Esophagus squamous epithelium (tissue), 5 donors: ENCODE data around the gene ATP8A2. TPM values are rescaled to one million over a fixed set of nuclear protein-coding genes. Genes with fewer than 3 reads are reported as not detected.

Experiments
- DNase-seq: peaks from one replicate; lab custom pipeline; 2025; lab: John Stamatoyannopoulos, UW
- H3K27ac ChIP-seq, 4 donors: fragments of 200-600 bp; sonication (generic); one replicate each; pipeline ENCODE4 v1.5.1; 2016 to 2019; ENCODE audit warnings: mild to moderate bottlenecking in 1 of 4
- H3K27me3 ChIP-seq, 4 donors: fragments of 200-600 bp; sonication (generic); 1 replicate in 3 of 4; 2 replicates in 1 of 4; pipeline versions ENCODE4 v1.5.1 to v1.6.0; 2017 to 2021; ENCODE audit warnings: antibody characterized with exemption in 1 of 4
- H3K36me3 ChIP-seq, 3 donors: fragments of 200-600 bp; sonication (generic); one replicate each; pipeline ENCODE4 v1.5.1; 2016 to 2019
- H3K4me1 ChIP-seq, 3 donors: fragments of 200-600 bp; sonication (generic); one replicate each; pipeline ENCODE4 v1.5.1; 2017 to 2019
- H3K4me3 ChIP-seq, 4 donors: fragments of 200-600 bp; sonication (generic); 1 replicate in 3 of 4; 2 replicates in 1 of 4; pipeline ENCODE4 v1.5.1; 2016 to 2019; ENCODE audit warnings: mild to moderate bottlenecking in 2 of 4, moderate library complexity in 1 of 4
- H3K9me3 ChIP-seq, 3 donors: fragments of 200-600 bp; sonication (generic); one replicate each; pipeline ENCODE4 v1.5.1; 2016 to 2019
- POLR2A ChIP-seq, 4 donors: fragments of 450-650 bp; IDR thresholded peaks; one replicate each; pipeline ENCODE4 v1.6.1; 2017; ENCODE audit warnings: antibody characterized with exemption in 4 of 4, mild to moderate bottlenecking in 4 of 4, moderate library complexity in 3 of 4
- WGBS, 2 donors: methylation state at CpG; one replicate each; pipeline ENCODE4 v1.1.5; 2018; 5-methylcytosine and 5-hydroxymethylcytosine counted together
- intact Hi-C: fragments of 100-400 bp; cut with DNase I; formaldehyde crosslinking; loops from one replicate; pipeline ENCODE4 v1.15.0; 2022
- total RNA-seq, 4 donors: library from RNA; depleted of rRNA; stranded (reverse); fragments of >200 nt; gene quantifications; one replicate each; pipeline ENCODE4 v1.1.0, GENCODE V29; 2016
- TF ChIP-seq, protein P1 (sequence below), 6 experiments: fragments of 450-650 bp in 4 of 6; fragments of 200-600 bp in 2 of 6; sonication (generic) in 2 of 6; IDR thresholded peaks; one replicate each; pipeline ENCODE4 v1.5.1; 2016 to 2019; ENCODE audit warnings: antibody characterized with exemption in 6 of 6, mild to moderate bottlenecking in 4 of 6, moderate library complexity in 4 of 6
- donor health status: DM: yes; HTN: yes; CAD: no.

Gene ATP8A2
- total RNA-seq, 4 donors from 2014 or later: not detected

DNA sequence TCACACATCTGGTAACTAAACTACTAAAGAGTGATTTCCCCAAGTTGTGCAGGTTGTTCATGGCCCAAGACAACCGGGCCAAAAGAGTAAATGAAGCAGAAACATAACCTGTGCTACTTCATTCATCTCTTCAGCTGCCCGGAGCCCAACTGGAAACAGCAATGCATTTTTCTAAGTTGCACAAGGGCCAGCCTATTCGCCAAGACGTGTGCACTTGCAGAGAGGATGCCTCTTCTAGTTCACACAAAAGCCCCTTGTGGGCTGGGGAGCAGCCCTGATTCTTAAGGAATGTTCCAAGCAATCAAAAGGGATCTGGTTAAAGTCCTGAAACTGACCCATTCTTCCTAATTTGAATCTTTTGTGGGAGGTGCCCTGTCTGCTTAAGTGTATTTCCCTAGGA, 404.2 kb downstream of the ATP8A2 start:
- WGBS, 2 donors: 61 to 67% methylated on average over 4 of the region's 4 CpGs
- H3K4me1 ChIP-seq: no peaks in the 10 kb centered on the region
- no peaks in the 10 kb centered on the region for H3K27me3 ChIP-seq
- no peak overlapping the region for H3K27ac ChIP-seq
- H3K9me3 ChIP-seq: no peaks in the 10 kb centered on the region
- H3K36me3 ChIP-seq: no peaks in the 10 kb centered on the region
- H3K4me3 ChIP-seq: no peak overlapping the region
- DNase-seq: no peak
- no peak for TF ChIP-seq POLR2A (IDR thresholded peaks at IDR 0.05)
- TF ChIP-seq, protein P1, sequence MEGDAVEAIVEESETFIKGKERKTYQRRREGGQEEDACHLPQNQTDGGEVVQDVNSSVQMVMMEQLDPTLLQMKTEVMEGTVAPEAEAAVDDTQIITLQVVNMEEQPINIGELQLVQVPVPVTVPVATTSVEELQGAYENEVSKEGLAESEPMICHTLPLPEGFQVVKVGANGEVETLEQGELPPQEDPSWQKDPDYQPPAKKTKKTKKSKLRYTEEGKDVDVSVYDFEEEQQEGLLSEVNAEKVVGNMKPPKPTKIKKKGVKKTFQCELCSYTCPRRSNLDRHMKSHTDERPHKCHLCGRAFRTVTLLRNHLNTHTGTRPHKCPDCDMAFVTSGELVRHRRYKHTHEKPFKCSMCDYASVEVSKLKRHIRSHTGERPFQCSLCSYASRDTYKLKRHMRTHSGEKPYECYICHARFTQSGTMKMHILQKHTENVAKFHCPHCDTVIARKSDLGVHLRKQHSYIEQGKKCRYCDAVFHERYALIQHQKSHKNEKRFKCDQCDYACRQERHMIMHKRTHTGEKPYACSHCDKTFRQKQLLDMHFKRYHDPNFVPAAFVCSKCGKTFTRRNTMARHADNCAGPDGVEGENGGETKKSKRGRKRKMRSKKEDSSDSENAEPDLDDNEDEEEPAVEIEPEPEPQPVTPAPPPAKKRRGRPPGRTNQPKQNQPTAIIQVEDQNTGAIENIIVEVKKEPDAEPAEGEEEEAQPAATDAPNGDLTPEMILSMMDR (IDR thresholded peaks at IDR 0.05): no peak
- intact Hi-C loops: no loop called here

DNA sequence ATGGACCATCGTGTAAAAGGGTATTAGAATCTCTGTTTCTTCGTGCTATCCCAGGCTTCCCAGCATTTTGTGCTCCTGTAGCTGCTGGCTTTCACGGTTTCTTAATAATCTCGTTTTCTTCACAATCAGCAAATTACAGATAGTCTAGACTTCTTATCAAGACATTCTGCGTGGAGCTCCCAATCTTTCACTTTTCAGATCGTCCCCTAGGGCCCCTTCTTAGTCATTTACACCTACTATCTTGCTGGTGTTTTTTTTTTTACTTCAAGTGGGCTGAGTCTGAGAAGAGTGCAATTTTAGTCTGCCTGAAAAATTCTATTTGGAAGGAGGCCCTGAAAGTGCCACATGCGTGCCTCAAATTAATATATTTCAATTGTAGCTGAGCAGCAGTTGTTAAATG, 404.9 kb downstream of the ATP8A2 start:
- no peak overlapping the region for H3K27ac ChIP-seq
- TF ChIP-seq POLR2A (IDR thresholded peaks at IDR 0.05): no peak
- TF ChIP-seq, protein P1 (IDR thresholded peaks at IDR 0.05): no peak
- no peaks in the 10 kb centered on the region for H3K36me3 ChIP-seq
- DNase-seq: no peak
- WGBS, 2 donors: 59 to 79% methylated on average over 7 of the region's 7 CpGs
- no peak overlapping the region for H3K4me3 ChIP-seq
- H3K27me3 ChIP-seq: no peaks in the 10 kb centered on the region
- no peaks in the 10 kb centered on the region for H3K4me1 ChIP-seq
- intact Hi-C loops: no loop called here
- H3K9me3 ChIP-seq: no peaks in the 10 kb centered on the region

DNA sequence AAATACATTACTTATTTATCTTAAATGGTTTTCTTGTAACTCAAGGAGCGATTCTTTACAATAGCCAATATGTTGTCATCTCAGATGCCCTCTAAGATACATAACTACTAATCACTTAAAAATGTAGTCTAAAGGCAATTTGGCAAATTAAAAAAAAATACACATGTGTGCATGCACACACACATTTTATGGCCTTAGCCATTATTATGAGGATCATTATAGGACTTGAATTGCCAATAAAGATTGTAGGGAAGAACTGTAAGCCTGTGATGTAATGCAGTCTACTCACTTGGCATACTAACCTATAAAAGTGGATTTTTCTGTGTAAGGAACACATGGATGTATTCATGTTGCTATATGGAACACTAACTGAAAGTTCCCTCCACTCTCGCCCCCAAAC, 405.7 kb downstream of the ATP8A2 start:
- no peak overlapping the region for H3K4me3 ChIP-seq
- WGBS, 2 donors: 85 to 92% methylated on average over 2 of the region's 2 CpGs
- H3K27me3 ChIP-seq: no peaks in the 10 kb centered on the region
- no peaks in the 10 kb centered on the region for H3K36me3 ChIP-seq
- DNase-seq: no peak
- intact Hi-C loops: no loop called here
- H3K4me1 ChIP-seq: no peaks in the 10 kb centered on the region
- no peak for TF ChIP-seq POLR2A (IDR thresholded peaks at IDR 0.05)
- TF ChIP-seq, protein P1 (IDR thresholded peaks at IDR 0.05): no peak
- no peaks in the 10 kb centered on the region for H3K9me3 ChIP-seq
- no peak overlapping the region for H3K27ac ChIP-seq

DNA sequence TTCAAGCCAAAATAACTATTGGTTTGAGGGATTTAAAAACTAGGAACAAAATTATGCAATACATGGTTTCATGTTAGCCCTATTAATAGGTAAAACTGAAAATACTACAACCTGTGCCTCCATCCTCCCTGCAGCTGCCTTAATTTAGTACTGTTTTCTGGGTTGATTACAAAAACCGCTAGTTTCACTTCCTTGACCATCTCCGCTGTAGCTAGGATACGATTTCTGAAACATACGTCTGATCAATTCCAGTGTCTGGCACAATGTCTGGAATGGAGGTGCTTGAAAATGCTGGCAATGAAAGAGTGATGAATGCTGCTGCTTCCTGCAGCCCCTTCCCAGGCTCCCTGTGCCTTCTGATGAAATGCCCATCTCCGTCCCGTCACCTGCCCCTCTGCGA, 406.6 kb downstream of the ATP8A2 start:
- Histone ChIP-seq H3K27ac (no peak overlapping the region), H3K4me3 (no peak overlapping the region), H3K27me3 (no peaks in the 10 kb centered on the region), H3K4me1 (no peaks in the 10 kb centered on the region), H3K36me3 (no peaks in the 10 kb centered on the region), H3K9me3 (no peaks in the 10 kb centered on the region)
- no peak for DNase-seq
- TF ChIP-seq, protein P1 (IDR thresholded peaks at IDR 0.05): no peak
- no peak for TF ChIP-seq POLR2A (IDR thresholded peaks at IDR 0.05)
- 81 to 83% methylated on average over 7 of the region's 7 CpGs for WGBS, 2 donors
- intact Hi-C loops: no loop called here

DNA sequence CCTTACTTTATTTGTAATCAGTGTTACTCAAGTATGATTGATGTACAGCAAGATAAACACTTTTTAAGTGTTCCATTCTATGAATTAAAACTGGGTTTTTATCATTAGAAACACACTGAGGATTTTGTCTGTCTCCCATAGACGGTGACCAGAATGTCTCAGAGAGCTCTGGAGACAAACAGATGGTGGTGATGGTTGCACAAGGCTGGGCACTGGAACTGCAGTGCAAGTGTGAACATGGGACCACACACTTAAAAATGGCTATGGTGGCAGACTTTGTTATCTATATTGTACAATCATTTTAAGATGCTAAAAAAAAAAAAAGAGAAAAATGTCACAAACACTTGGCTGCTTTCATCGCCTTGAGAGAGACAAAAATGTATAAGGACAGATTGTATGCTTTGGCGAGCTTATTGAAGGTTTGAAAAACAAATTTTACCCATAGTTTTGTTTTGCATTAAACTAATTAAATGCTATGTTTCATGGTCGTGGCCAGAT, 407.1 kb downstream of the ATP8A2 start:
- DNase-seq: no peak
- WGBS, 2 donors: 62 to 72% methylated on average over 4 of the region's 4 CpGs
- Histone ChIP-seq H3K36me3 (no peaks in the 10 kb centered on the region), H3K27ac (no peak overlapping the region), H3K9me3 (no peaks in the 10 kb centered on the region), H3K4me3 (no peak overlapping the region), H3K27me3 (no peaks in the 10 kb centered on the region), H3K4me1 (no peaks in the 10 kb centered on the region)
- TF ChIP-seq, protein P1 (IDR thresholded peaks at IDR 0.05): no peak
- TF ChIP-seq POLR2A (IDR thresholded peaks at IDR 0.05): no peak
- intact Hi-C loops: no loop called here
